Measurements from ENCODE around the gene NR1D1. TPM values are rescaled to one million over a fixed set of nuclear protein-coding genes. Genes with fewer than 3 reads are reported as not detected.

Gene NR1D1
- total RNA-seq, 1 donor from 2014 or later = 0.43 TPM

DNA sequence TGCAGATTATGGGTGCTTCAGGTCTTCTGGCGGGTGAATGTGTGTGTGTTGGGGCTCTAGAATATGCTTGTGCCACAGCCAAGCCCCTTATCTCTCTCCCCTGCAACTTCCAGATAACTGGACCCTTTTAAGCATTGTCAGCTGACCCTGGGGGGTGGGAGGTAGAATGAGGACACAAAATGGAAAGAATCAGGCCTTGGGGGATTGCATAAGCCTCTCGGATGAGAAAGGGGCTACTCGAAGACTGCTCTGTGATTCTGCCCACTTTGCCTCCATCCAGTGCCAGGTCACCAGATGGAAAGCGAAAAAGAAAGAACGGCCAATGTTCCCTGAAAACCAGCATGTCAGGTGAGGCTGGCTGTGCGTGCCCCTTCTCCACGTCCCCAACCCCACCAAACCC lies 23.8 kb downstream of the NR1D1 start:
- TF ChIP-seq, protein P1, sequence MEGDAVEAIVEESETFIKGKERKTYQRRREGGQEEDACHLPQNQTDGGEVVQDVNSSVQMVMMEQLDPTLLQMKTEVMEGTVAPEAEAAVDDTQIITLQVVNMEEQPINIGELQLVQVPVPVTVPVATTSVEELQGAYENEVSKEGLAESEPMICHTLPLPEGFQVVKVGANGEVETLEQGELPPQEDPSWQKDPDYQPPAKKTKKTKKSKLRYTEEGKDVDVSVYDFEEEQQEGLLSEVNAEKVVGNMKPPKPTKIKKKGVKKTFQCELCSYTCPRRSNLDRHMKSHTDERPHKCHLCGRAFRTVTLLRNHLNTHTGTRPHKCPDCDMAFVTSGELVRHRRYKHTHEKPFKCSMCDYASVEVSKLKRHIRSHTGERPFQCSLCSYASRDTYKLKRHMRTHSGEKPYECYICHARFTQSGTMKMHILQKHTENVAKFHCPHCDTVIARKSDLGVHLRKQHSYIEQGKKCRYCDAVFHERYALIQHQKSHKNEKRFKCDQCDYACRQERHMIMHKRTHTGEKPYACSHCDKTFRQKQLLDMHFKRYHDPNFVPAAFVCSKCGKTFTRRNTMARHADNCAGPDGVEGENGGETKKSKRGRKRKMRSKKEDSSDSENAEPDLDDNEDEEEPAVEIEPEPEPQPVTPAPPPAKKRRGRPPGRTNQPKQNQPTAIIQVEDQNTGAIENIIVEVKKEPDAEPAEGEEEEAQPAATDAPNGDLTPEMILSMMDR (IDR thresholded peaks at IDR 0.05) = no peak
- intact Hi-C loops (cut with DNase I) = no loop called here
- H3K27me3 ChIP-seq = no peaks in the 10 kb centered on the region

GRCh38 chr17:40075942-40076498 lies 24.4 kb downstream of the NR1D1 start:
- intact Hi-C loops (cut with DNase I) = loop anchor here (1.0 to 2.0 kb wide), 2 partner anchors 13 to 35 kb away; no protein-coding TSS in a partner anchor
- TF ChIP-seq, protein P1 (IDR thresholded peaks at IDR 0.05) = no peak
- Histone ChIP-seq H3K4me1 (peaks cover 40 to 62% of the 10 kb centered on the region in 2 donors), H3K27ac (peak overlapping the region; percentile 91), H3K27me3 (no peaks in the 10 kb centered on the region), H3K4me3 (peak overlapping the region; percentile 23 to 54), H3K9me3 (no peaks in the 10 kb centered on the region), H3K36me3 (peaks cover 29 to 37% of the 10 kb centered on the region in 2 donors)
- DNase-seq (ENCODE audit: low spot score in 2 of 2) = no peak

More for the DNA sequence above, 23.8 kb downstream of the NR1D1 start:
- peak overlapping the region in 1 of 2 donors; percentile 54 for H3K4me3 ChIP-seq
- peak overlapping the region; percentile 70 to 91 for H3K27ac ChIP-seq
- no peak for DNase-seq (ENCODE audit: low spot score in 2 of 2)
- peaks cover 29 to 37% of the 10 kb centered on the region in 2 donors for H3K36me3 ChIP-seq
- H3K4me1 ChIP-seq = peaks cover 34 to 57% of the 10 kb centered on the region in 2 donors
- no peaks in the 10 kb centered on the region for H3K9me3 ChIP-seq

DNA sequence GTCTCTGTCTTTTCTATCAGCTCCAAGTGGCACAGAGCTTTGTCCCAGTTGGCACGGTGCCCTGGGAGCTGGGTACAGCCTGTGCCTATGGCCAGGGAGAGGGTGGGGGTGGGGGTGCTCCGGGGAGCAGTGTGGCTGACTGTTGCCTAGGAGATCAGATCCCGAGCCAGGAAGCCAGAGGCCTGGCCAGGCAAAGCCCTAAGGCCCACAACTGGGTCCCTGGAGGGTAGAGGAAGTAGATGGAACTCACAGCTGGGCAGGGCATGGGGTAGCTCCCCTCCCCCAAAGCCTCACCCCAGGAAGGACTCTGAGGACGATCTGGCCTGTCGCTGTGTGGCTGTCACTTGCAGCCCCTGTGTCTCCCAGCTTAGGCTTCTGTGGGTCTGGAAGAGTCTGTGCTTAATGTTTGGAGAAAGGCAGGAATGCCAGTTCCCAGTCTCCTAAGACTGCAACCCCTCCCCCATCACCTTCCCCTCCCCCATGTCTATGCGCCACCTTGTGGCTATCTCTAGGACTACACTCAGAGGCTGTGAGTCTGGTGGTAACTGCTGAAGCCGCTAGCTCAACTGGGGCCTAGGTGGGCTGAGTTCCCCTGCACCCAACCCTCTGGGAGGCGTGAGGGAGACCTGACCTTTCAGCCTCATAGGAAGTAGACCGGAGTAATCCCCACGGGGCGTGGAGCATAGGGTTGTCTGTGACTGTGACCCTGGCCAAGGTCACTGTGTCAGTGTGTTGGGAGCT lies 25.0 kb downstream of the NR1D1 start:
- Histone ChIP-seq H3K36me3 (peaks cover 29 to 37% of the 10 kb centered on the region in 2 donors), H3K27me3 (no peaks in the 10 kb centered on the region), H3K27ac (peak overlapping the region; percentile 91), H3K9me3 (no peaks in the 10 kb centered on the region), H3K4me1 (peaks cover 45 to 69% of the 10 kb centered on the region in 2 donors), H3K4me3 (peak overlapping the region; percentile 23 to 54)
- intact Hi-C loops (cut with DNase I) = loop anchor here (1.0 to 2.0 kb wide), 2 partner anchors 12 to 35 kb away; no protein-coding TSS in a partner anchor
- TF ChIP-seq, protein P1 (IDR thresholded peaks at IDR 0.05) = peak; percentile 81 to 95 (median 94)
- DNase-seq (ENCODE audit: low spot score in 2 of 2) = peak; percentile 73 to 94

DNA sequence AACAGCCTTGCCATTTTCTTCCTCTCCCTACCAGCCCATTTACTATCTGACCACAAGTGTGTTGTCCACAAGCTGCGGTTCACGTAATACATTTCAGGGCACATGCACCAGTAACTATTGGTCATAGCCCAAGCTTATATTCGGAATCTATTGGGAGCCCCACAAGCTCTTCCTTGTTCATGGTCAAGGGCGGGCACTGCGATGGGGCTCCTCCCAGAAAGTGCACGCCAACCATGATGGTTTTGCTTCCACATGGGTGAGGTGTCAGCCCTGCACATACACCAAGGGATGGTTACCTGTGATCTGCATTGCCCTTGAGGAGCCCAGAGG lies 25.6 kb downstream of the NR1D1 start:
- no peaks in the 10 kb centered on the region for H3K27me3 ChIP-seq
- intact Hi-C loops (cut with DNase I) = loop anchor here (1.0 to 2.0 kb wide), 2 partner anchors 12 to 36 kb away; no protein-coding TSS in a partner anchor
- H3K9me3 ChIP-seq = no peaks in the 10 kb centered on the region
- peak overlapping the region; percentile 91 for H3K27ac ChIP-seq
- TF ChIP-seq, protein P1 (IDR thresholded peaks at IDR 0.05) = no peak
- H3K4me1 ChIP-seq = peaks cover 50 to 74% of the 10 kb centered on the region in 2 donors
- H3K4me3 ChIP-seq = peak overlapping the region; percentile 18 to 54
- peaks cover 29 to 34% of the 10 kb centered on the region in 2 donors for H3K36me3 ChIP-seq
- DNase-seq (ENCODE audit: low spot score in 2 of 2) = no peak

GRCh38 chr17:40074175-40074512 lies 26.2 kb downstream of the NR1D1 start:
- peaks cover 56 to 81% of the 10 kb centered on the region in 2 donors for H3K4me1 ChIP-seq
- H3K36me3 ChIP-seq = peaks cover 24 to 27% of the 10 kb centered on the region in 2 donors
- no peaks in the 10 kb centered on the region for H3K27me3 ChIP-seq
- TF ChIP-seq, protein P1 (IDR thresholded peaks at IDR 0.05) = no peak
- DNase-seq (ENCODE audit: low spot score in 2 of 2) = no peak
- intact Hi-C loops (cut with DNase I) = loop anchor here (2.0 kb wide), 1 partner anchor 37 kb away; no protein-coding TSS in a partner anchor
- H3K27ac ChIP-seq = peak overlapping the region; percentile 91
- H3K4me3 ChIP-seq = no peak overlapping the region
- H3K9me3 ChIP-seq = no peaks in the 10 kb centered on the region
